HepG2 (cell line): ENCODE results near the gene LYST. TPM values are rescaled to one million over a fixed set of nuclear protein-coding genes. Genes with fewer than 3 reads are reported as not detected.

Experiments
- CEBPB ChIP-seq: IDR thresholded peaks from 2 replicates; pipeline ENCODE4 v1.6.1; 2011; ENCODE audit warnings: low read depth, low read length, improper control_type of control experiment, borderline replicate concordance
- CSRNP1 ChIP-seq: sonication (generic); formaldehyde crosslinking; IDR thresholded peaks from 2 replicates; pipeline ENCODE4 v1.8.1; 2023; ENCODE audit warnings: mild to moderate bottlenecking, missing genetic modification reagents
- FOXA1 ChIP-seq, 2 experiments: fragments of 450-650 bp in 1 of 2; sonication (generic) in 1 of 2; formaldehyde crosslinking in 1 of 2; IDR thresholded peaks; 2 replicates each; pipeline versions ENCODE4 v1.4.0 to v1.6.1; 2016 to 2020; ENCODE audit warnings: missing genetic modification reagents in 1 of 2
- HNRNPLL ChIP-seq: fragments of 200-400 bp; formaldehyde crosslinking; IDR thresholded peaks from 2 replicates; pipeline ENCODE4 v1.6.1; 2017; ENCODE audit warnings: mild to moderate bottlenecking, low read depth, low read length; ENCODE audit not compliant: poor library complexity, severe bottlenecking
- KLF16 ChIP-seq, 2 experiments: sonication (generic) in 1 of 2; formaldehyde crosslinking in 1 of 2; IDR thresholded peaks; 2 replicates each; pipeline versions ENCODE4 v1.6.1 to v1.8.0; 2016 to 2023; ENCODE audit warnings: missing genetic modification reagents in 2 of 2, missing compliant biosample characterization in 1 of 2
- MZF1 ChIP-seq: sonication (generic); formaldehyde crosslinking; IDR thresholded peaks from 2 replicates; pipeline ENCODE4 v1.8.1; 2023; ENCODE audit warnings: mild to moderate bottlenecking, missing genetic modification reagents, borderline replicate concordance
- NR2C2 ChIP-seq: sonication (generic); formaldehyde crosslinking; IDR thresholded peaks from 2 replicates; pipeline ENCODE4 v1.4.0; 2020; ENCODE audit warnings: missing genetic modification reagents, mild to moderate bottlenecking, moderate library complexity, borderline replicate concordance
- RBFOX2 ChIP-seq: fragments of 200-400 bp; formaldehyde crosslinking; IDR thresholded peaks from 2 replicates; pipeline ENCODE4 v1.6.1; 2017; ENCODE audit warnings: low read depth, mild to moderate bottlenecking, low read length
- REL ChIP-seq: sonication (generic); formaldehyde crosslinking; conservative IDR thresholded peaks from 2 replicates; pipeline ENCODE4 v1.8.0; 2022; ENCODE audit warnings: mild to moderate bottlenecking, missing genetic modification reagents, moderate library complexity
- SRSF1 ChIP-seq: fragments of 200-400 bp; formaldehyde crosslinking; optimal IDR thresholded peaks from 2 replicates; pipeline ENCODE3; 2017; ENCODE audit warnings: mild to moderate bottlenecking, low read depth, low read length, moderate library complexity
- THAP7 ChIP-seq: sonication (generic); formaldehyde crosslinking; IDR thresholded peaks from 2 replicates; pipeline ENCODE4 v1.8.1; 2023; ENCODE audit warnings: mild to moderate bottlenecking, missing genetic modification reagents
- ZBTB37 ChIP-seq: sonication (generic); formaldehyde crosslinking; IDR thresholded peaks from 2 replicates; pipeline ENCODE4 v1.4.0; 2020; ENCODE audit warnings: mild to moderate bottlenecking, missing genetic modification reagents
- ZFP36L1 ChIP-seq: sonication (generic); formaldehyde crosslinking; IDR thresholded peaks from 2 replicates; pipeline ENCODE4 v1.8.0; 2022; ENCODE audit warnings: mild to moderate bottlenecking, missing genetic modification reagents, moderate library complexity
- ZNF10 ChIP-seq: sonication (generic); formaldehyde crosslinking; IDR thresholded peaks from 2 replicates; pipeline ENCODE4 v1.4.0; 2020; ENCODE audit warnings: mild to moderate bottlenecking, low read depth, missing genetic modification reagents, borderline replicate concordance
- ZNF205 ChIP-seq: IDR thresholded peaks from 2 replicates; pipeline ENCODE4 v1.6.1; 2018; ENCODE audit warnings: missing biosample characterization, missing genetic modification reagents
- ZNF224 ChIP-seq: sonication (generic); formaldehyde crosslinking; IDR thresholded peaks from 2 replicates; pipeline ENCODE4 v1.5.0; 2020; ENCODE audit warnings: mild to moderate bottlenecking, missing genetic modification reagents
- ZNF235 ChIP-seq: sonication (generic); formaldehyde crosslinking; IDR thresholded peaks from 2 replicates; pipeline ENCODE4 v1.8.1; 2023; ENCODE audit warnings: mild to moderate bottlenecking, missing genetic modification reagents, borderline replicate concordance
- ZNF484 ChIP-seq: sonication (generic); formaldehyde crosslinking; IDR thresholded peaks from 2 replicates; pipeline ENCODE4 v1.5.1; 2020; ENCODE audit warnings: mild to moderate bottlenecking, low read depth, missing genetic modification reagents, borderline replicate concordance
- ZNF513 ChIP-seq: sonication (generic); formaldehyde crosslinking; conservative IDR thresholded peaks from 2 replicates; pipeline ENCODE4 v1.5.0; 2020; ENCODE audit warnings: missing genetic modification reagents
- ZNF562 ChIP-seq: sonication (generic); formaldehyde crosslinking; IDR thresholded peaks from 2 replicates; pipeline ENCODE4 v1.8.0; 2022; ENCODE audit warnings: missing genetic modification reagents, borderline replicate concordance
- ZNF788 ChIP-seq: sonication (generic); formaldehyde crosslinking; IDR thresholded peaks from 2 replicates; pipeline ENCODE4 v1.5.0; 2020; ENCODE audit warnings: mild to moderate bottlenecking, missing genetic modification reagents, borderline replicate concordance
- polyA plus RNA-seq, 8 experiments: library from polyadenylated mRNA; depleted of rRNA in 3 of 8; stranded (reverse) in 7 of 8; unstranded in 1 of 8; fragments of >200 nt; fragmentation: Illumina TruSeq in 4 of 8; extraction: Trizol in 4 of 8; gene quantifications; 2 replicates each; pipeline versions ENCODE4 v1.2.1 to v1.2.3, GENCODE V29; 2011 to 2016; ENCODE audit warnings: low read depth in 4 of 8, missing spikeins in 1 of 8, mixed read lengths in 1 of 8; ENCODE audit not compliant: insufficient read depth in 1 of 8
- total RNA-seq, 5 experiments: library from RNA; depleted of rRNA; stranded (reverse); fragments of >200 nt; fragmentation: Illumina TruSeq; extraction: Trizol; gene quantifications; 2 replicates each; pipeline ENCODE4 v1.2.3, GENCODE V29; 2016; ENCODE audit warnings: low read depth in 1 of 5

The LYST gene
- total and polyA plus RNA-seq, 2 of the 13 experiments (the other 11 are each of a cell fraction or from before 2014, with no cell fraction given) = 0.91 to 2.5 TPM

GRCh38 chr1:235866913-235867845 lies 473 bp upstream of the LYST start (continued):
- TF ChIP-seq ZNF562 (CRISPR knock-in tag) (no peak), SRSF1 (no peak), ZNF788 (CRISPR knock-in tag) (no peak; the same call in 1 of the 2 replicates), ZNF513 (CRISPR knock-in tag) (no peak), ZNF235 (CRISPR knock-in tag) (no peak), CEBPB (no peak), ZNF224 (CRISPR knock-in tag) (no peak), NR2C2 (CRISPR knock-in tag) (0 out of 2 replicates have a peak, but pooled peaks have one; percentile 51), ZNF484 (no peak), RBFOX2 (peak; percentile 66), ZNF205 (CRISPR knock-in tag) (no peak), ZFP36L1 (CRISPR knock-in tag) (no peak), MZF1 (CRISPR knock-in tag) (no peak), THAP7 (CRISPR knock-in tag) (no peak), ZBTB37 (CRISPR knock-in tag) (no peak), HNRNPLL (peak; percentile 41), ZNF10 (no peak), CSRNP1 (no peak), KLF16 (CRISPR knock-in tag; IDR thresholded peaks at IDR 0.05) (0 out of 4 replicates have a peak, but pooled peaks of 1 of the 2 experiments have one; percentile 24), REL (CRISPR knock-in tag) (no peak), FOXA1 (IDR thresholded peaks at IDR 0.05) (no peak), FOXA1 (CRISPR knock-in tag; IDR thresholded peaks at IDR 0.05) (no peak)
